T-helper 2 cell (primary cell): ENCODE measurements around the gene HPN.
A peak's percentile ranks its signal among the peaks of the same experiment; 100 is the strongest.
"Not testable (repeated sequence)": the region's sequence is repeated elsewhere in the genome, so short reads cannot be mapped to it uniquely, and the experiment has no call there.

Source experiments
- DNase-seq, 5 experiments: peaks; one replicate each; pipeline versions ENCODE4 v3.0.0 to v3.0.0-alpha.2; 2012 to 2022

Gene HPN

DNA sequence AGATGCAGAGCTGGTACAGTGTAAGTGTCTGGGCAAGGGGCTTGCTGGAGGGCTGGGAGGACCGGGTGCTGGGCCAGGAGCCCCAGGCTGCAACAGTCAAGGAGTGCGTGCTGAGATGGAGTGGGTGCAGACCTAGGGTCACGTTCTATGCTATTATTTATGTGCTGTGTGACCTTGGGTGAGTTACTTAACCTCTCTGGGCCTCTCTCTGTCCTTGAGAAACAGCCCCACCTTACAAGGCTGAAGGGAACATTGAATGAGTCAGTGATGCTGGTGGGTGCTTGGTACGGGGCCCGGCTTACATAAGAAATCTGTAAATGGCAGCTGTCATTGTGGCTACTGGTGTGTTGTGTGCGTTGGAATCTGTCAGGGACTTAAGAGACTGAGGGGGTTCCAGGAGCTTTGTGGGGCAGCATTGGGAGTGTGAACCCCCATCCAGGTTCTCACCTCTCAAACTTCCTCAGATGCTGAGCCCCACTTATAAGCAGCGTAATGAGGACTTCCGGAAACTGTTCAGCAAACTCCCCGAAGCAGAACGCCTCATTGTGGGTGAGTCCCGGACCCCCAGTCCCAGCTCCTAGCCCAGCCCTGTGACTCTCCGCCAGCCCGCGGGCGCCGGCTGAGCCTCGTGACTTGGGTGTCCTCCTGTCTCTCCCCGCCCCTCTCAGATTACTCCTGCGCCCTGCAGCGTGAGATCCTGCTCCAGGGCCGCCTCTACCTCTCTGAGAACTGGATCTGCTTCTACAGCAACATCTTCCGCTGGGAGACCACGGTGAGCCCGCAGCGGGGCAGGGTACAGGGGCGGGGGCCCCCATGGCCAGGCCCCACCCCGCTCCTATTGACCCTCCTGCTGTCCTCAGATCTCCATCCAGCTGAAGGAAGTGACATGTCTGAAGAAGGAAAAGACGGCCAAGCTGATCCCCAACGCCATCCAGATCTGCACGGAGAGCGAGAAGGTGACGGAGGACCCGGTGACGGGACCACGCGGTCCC, 31.8 kb upstream of the HPN start:
- DNase-seq, result no peak

GRCh38 chr19:35011091-35011689, 30.3 kb upstream of the HPN start:
- peak in 2 of 5 experiments; percentile 43 to 76 for DNase-seq

- DNase-seq, result peak in 2 of 5 experiments; percentile 23 to 68
Observed at GRCh38 chr19:35011737-35012682, 29.5 kb upstream of the HPN start.

GRCh38 chr19:35013041-35013819, 28.3 kb upstream of the HPN start:
- peak; percentile 61 to 76 (median 75) for DNase-seq

DNA sequence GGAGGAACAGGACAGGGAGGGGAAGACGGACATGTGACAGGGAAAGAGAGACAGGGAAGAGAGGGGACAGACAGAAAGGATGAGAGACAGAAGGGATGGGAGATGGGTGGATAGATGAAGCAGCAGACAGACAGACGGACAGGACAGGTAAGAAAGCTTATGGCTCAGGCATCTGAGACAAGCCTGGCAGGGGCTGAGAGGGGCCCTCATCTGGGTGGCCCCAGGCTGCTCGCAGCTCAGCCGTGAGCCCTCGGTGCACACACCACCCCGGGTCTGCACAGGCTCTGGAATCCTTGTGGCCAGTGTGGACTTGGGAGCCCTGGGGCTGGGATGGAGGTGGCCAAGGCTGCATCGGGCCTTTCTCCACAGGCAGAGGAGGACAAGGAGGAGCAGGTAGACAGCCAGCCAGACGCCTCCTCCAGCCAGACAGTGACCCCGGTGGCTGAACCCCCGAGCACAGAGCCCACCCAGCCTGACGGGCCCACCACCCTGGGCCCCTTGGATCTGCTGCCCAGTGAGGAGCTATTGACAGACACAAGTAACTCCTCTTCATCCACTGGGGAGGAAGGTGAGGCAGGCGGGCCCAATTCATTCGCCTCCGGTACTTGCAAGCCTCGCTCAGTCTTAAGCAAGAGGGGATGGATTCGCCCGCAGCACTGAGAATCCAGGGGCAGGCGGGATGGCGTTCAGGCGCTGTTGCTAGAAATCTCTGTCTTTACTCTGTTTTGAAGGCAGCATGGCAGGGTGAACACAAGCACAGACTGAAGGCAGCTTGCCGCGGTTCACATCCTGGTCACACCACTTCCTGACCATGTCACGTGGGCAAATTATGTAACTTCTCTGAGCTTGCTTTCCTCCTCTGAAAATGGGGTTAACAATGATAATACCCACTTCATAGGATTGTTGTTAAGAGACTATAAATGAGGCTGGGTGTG, 27.4 kb upstream of the HPN start:
- DNase-seq, result peak in 4 of 5 experiments; percentile 28 to 86 (median 72)

DNA sequence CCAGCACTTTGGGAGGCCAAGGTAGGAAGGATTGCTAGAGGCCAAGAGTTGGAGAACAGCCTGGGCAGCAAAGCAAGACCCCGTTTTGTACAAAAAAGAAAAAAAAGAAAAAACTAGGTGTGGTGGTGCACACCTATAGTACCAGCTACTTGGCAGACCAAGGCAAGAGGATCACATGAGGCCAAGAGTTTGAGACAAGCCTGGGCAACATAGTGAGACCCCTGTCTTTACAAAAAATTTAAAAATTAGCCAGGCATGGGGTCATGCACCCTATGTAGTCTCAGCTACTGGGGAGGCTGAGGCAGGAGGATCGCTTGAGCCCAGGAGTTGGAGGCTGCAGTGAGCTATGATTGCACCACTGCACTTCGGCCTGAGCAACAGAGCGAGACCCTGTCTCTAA, 26.7 kb upstream of the HPN start:
- DNase-seq, result not testable (repeated sequence)

GRCh38 chr19:35015270-35015953, 26.1 kb upstream of the HPN start:
- DNase-seq, result no peak

DNA sequence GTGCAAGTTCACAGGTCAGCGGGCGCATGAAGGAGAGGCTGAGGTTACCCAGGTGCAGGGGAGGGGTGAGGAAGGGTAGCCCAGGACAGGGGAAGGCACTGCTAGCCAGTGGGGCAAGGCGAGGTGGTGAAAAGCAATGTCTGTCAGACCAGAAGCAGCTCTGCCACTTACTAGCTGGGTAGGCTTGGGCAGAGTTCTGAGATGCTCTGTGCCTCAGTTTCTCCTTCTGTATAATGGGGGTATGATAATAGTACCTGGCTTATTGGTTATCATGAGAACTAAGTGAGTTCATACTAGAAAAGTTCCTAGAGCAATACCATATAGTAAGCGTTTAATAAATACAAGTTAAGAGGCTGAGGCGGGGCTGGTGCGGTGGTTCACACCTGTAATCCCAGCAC, 25.6 kb upstream of the HPN start:
- DNase-seq, result no peak

DNA sequence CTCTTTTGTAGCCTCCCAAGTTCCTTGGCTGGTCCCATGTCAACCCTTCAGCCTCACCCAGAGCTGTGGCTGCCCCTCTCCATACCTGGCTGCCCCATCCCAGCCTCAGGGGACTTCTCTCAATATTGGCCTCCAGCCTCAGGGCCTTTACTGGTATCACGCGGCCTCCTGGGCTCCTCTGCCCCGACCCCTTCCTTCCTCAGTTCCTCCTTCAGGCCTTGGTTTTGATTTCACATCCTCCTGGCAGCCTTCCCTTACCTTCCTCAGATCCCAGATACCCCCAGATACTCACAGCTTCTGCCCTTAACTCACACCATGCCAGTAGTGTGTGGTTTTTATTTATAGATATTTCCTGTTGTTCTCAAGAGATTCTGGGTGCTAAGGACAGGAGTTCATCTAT, 24.0 kb upstream of the HPN start:
- DNase-seq, result no peak

- DNase-seq, result no peak
Observed at GRCh38 chr19:35018379-35018778, 23.1 kb upstream of the HPN start.

DNA sequence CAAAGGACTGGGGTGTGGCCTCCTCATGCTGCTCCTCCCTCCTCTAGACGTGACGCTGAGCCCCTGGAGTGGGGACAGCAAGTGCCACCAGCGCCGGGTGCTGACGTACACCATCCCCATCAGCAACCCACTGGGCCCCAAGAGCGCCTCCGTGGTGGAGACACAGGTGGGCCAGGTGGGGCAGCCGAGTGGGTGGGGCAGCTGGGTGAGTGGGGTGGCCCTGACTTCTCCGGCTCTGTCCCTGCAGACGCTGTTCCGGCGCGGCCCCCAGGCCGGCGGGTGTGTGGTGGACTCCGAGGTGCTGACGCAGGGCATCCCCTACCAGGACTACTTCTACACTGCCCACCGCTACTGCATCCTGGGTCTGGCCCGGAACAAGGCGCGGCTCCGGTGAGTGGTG, 22.4 kb upstream of the HPN start:
- DNase-seq, result no peak

DNA sequence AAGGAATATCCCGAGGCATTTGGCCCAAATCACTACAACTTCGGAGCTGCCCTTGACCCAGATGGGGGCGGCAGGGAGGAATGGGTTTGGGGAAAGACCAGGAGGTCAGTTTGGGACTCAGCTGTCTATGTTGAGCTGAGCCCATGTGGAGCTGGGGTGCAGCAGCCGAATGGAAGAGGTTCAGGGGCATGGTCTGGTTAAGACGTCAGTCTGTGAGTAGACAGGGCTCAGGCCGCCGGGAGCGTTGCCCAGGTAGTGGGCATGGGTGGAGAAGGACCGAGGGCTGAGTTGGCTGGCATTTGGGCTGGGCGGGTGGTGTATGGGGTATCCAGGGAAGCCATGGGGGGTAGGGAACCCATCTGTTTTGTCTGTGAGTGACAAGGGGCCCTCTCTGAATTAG, 20.5 kb upstream of the HPN start:
- DNase-seq, result no peak

DNA sequence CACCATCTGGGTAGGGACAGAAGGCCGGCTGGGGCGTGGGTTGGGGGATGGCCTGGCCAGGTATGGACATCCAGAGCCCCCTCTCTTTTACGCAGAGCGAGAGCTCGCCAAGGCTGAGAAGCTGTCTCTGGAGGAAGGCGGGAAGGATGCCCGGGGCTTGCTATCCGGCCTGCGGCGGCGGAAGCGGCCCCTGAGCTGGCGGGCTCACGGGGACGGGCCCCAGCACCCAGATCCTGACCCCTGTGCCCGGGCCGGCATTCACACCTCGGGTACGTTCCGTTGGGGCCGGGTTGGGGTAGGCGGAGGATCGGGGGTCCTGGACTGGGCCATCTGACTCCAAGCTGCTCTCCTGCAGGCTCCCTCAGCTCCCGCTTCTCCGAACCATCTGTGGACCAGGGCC, 19.9 kb upstream of the HPN start:
- DNase-seq, result no peak

DNA sequence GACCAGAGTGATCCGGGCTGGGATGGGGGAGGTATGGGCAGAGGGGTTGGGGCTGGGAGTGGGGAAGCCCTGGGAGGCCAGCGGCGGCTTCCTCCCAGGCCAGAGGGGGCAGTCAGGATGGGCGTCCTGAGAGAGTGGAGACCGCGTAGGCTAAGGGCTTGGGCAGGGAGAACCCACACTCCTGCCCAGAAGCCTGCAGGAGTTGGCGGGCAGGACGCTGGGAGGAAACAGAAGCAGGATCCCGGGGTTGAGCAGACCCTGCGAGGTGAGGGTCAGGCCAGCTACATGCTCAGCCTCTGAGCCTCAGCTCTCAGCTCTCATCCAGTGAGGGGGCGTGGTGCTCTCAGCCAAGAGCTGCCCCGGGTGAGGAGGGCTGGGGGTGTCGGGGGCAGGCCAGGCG, 19.1 kb upstream of the HPN start:
- no peak for DNase-seq

DNA sequence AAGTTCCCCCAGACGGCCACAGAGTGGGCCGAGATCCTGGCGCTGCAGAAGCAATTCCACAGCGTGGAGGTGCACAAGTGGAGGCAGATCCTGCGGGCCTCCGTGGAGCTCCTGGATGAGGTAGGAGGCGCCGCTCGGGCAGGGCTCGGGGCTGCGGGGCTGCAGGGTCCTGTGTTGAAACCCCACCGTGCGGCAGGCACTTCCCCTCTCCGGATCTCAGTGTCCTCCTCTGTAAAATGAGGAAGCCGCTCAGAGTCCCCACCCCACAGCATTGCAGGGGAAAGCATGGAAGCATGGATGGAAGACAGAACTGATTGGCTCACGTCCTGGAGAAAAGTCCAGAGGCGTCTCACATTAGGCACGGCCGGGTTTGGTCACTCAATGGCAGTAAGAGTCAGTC, 18.1 kb upstream of the HPN start:
- no peak for DNase-seq

GRCh38 chr19:35024095-35024494, 17.4 kb upstream of the HPN start:
- no peak for DNase-seq

- no peak for DNase-seq
Observed at GRCh38 chr19:35025969-35026368, 15.6 kb upstream of the HPN start.

DNA sequence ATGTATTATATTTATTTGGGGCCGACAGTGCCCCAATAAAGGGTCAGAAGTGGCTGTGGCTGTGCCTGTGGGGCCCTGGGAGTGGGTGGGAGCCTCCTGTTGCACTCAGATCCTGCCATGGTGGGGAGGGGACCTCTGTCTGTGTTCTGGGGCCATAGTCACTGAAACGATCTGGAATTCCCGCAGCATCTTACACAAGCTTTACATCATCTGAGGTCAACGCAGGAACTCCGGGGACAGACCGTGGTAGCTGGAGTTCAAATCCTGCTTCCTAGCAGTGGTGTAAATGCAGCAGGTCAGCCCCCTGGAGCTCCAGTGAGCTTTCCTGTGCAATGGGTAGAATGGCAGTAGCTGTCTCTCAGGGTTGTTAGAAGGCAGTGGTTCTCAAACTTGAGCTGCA, 15.1 kb upstream of the HPN start:
- DNase-seq, result no peak

DNA sequence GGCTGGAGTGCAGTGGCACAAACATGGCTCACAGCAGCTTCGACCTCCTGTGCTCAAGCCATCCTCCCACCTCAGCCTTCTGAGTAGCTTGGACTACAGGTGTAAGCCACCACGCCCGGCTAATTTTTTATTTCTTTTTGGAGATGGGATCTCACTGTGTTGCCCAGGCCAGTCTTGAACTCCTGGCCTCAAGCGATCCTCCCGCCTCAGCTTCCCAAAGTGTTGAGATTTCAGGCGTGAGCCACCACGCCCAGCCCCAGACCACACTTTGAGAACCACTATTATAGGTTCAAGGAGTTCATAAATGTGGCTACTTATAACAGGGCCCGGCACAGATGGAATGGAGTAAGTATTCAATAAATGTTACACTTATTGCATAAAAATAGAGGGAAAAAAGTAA, 14.5 kb upstream of the HPN start:
- DNase-seq, result no peak

DNA sequence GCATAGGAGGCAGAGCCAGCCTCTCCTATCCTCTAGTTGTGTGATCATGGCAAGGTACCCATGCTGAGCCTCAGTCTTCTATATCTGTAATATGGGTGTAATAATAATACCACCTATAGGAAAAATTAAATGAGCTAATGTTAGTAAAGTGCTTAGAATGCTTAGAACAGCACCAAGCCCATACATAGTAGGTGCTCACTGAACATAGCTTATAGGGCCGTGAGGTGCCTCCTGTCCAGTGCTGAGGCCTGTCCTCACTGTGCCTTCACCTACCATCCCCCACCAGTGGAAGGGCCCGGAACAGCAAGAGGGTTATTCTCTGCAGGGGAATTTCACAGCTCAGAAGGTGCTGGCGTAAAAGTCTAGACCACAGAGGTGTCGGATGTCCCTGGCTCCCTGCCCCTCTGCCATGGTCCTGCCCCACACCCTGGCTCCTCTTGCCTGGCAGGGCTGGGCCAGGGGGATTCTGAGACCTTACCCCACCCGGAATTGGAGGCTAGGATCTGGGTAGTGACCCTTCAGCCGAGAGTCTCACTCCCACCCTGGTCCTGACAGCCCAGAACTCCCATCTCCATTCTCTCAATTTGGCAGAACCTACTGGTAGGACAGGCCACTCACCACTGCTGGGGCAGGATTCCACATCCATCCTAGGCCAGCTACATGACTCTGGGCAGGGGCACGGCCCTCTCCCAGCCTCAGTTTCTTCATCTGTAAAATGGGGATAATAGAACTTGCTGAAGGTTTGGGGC, 13.5 kb upstream of the HPN start:
- no peak for DNase-seq
